NB4 (cell line): ENCODE results near the gene RBBP5.

Experiments used
- DNase-seq: peaks from one replicate; pipeline ENCODE4 v3.0.0; 2010; ENCODE audit warnings: low read depth
- H3K4me3 ChIP-seq: one replicate; pipeline ENCODE4 v1.5.1; 2011; ENCODE audit warnings: mild to moderate bottlenecking, low read depth, low read length, moderate library complexity
- CTCF ChIP-seq: IDR thresholded peaks from one replicate; pipeline ENCODE4 v1.5.1; 2012; ENCODE audit warnings: low read depth, low read length
- MAX ChIP-seq: IDR thresholded peaks from 2 replicates; pipeline ENCODE4 v1.6.1; 2011; ENCODE audit warnings: low read depth, low read length
- MYC ChIP-seq: IDR thresholded peaks from 2 replicates; pipeline ENCODE4 v1.6.1; 2011; ENCODE audit warnings: low read depth, low read length
- POLR2A ChIP-seq: IDR thresholded peaks from 2 replicates; pipeline ENCODE4 v1.6.1; 2011; ENCODE audit warnings: mild to moderate bottlenecking; ENCODE audit not compliant: insufficient read length; ENCODE audit errors: extremely low read depth

RBBP5 gene

GRCh38 chr1:205042911-205043806, 78.6 kb downstream of the RBBP5 start, which contains the start of gene CNTN2:
CNTN2 (plus strand) TSS chr1:205043212; CDS start chr1:205053186, 9,974 bp downstream.
- no peak within 1 kb of the TSS for H3K4me3 ChIP-seq
- TF ChIP-seq POLR2A (no peak), MYC (no peak), CTCF (no peak), MAX (no peak)

GRCh38 chr1:205041998-205042910, 79.5 kb downstream of the RBBP5 start:
- DNase-seq: no peak
- no peak overlapping the region for H3K4me3 ChIP-seq
- TF ChIP-seq POLR2A: no peak
- no peak for TF ChIP-seq CTCF
- no peak for TF ChIP-seq MYC
- no peak for TF ChIP-seq MAX

More at GRCh38 chr1:205042911-205043806, 78.6 kb downstream of the RBBP5 start, which contains the start of gene CNTN2:
- DNase-seq: no peak

GRCh38 chr1:205041001-205041715, 80.6 kb downstream of the RBBP5 start:
- no peak for DNase-seq
- TF ChIP-seq MAX: no peak
- TF ChIP-seq MYC: no peak
- no peak for TF ChIP-seq POLR2A
- TF ChIP-seq CTCF: no peak
- no peak overlapping the region for H3K4me3 ChIP-seq

- DNase-seq: no peak
- H3K4me3 ChIP-seq: no peak overlapping the region
- TF ChIP-seq MYC (no peak), CTCF (no peak)
These were observed 83.5 kb downstream of the RBBP5 start for GRCh38 chr1:205038132-205038786.

- no peak overlapping the region for H3K4me3 ChIP-seq
- no peak for DNase-seq
- TF ChIP-seq MYC (no peak), MAX (no peak), POLR2A (no peak), CTCF (no peak)
These were observed 84.2 kb downstream of the RBBP5 start for GRCh38 chr1:205037539-205037938.
